Stimulated activated naive CD8-positive, alpha-beta T cell treated with anti-CD3 and anti-CD28 coated beads, Interleukin-15, amount 100 ng/mL, for 72 hours (primary cell): Measurements from ENCODE around the gene ANKDD1A.

ENCODE experiments used
- ATAC-seq: fragments of 150-1000 bp; cut with Tn5 transposase; 2 replicates; pipeline ENCODE4 v1.10.0; 2021; ENCODE audit warnings: mild to moderate bottlenecking, moderate library complexity
- DNase-seq, 2 donors: peaks; one replicate each; pipeline ENCODE4 v3.0.0; 2021 to 2022
- H3K27ac Mint-ChIP-seq, 2 donors: one replicate each; pipeline ENCODE4 v1.8.0; 2022; ENCODE audit warnings: mild to moderate bottlenecking in 2 of 2, mixed read lengths in 2 of 2, moderate library complexity in 2 of 2
- H3K27me3 Mint-ChIP-seq: one replicate; pipeline ENCODE4 v1.8.0; 2022; ENCODE audit warnings: mixed read lengths
- H3K4me1 Mint-ChIP-seq: one replicate; pipeline ENCODE4 v1.8.0; 2022; ENCODE audit warnings: mild to moderate bottlenecking, mixed read lengths
- H3K4me3 Mint-ChIP-seq, 2 donors: one replicate each; pipeline ENCODE4 v1.8.0; 2022; ENCODE audit warnings: mild to moderate bottlenecking in 2 of 2, mixed read lengths in 2 of 2, moderate library complexity in 1 of 2
- H3K9me3 Mint-ChIP-seq, 2 donors: one replicate each; pipeline ENCODE4 v1.8.0; 2022; ENCODE audit warnings: mixed read lengths in 2 of 2

ANKDD1A gene

GRCh38 chr15:64959128-64959527 lies 47.4 kb downstream of the ANKDD1A start:
- DNase-seq: no peak
- H3K27ac Mint-ChIP-seq: peak overlapping the region; percentile 12 to 23
- H3K9me3 Mint-ChIP-seq: peaks cover 0 to 5% of the 10 kb centered on the region in 2 donors
- peaks cover 10% of the 10 kb centered on the region for H3K4me1 Mint-ChIP-seq
- no peak overlapping the region for H3K4me3 Mint-ChIP-seq
- ATAC-seq: no peak
- H3K27me3 Mint-ChIP-seq: no peaks in the 10 kb centered on the region

- Mint-ChIP-seq H3K27ac (peak overlapping the region in 1 of 2 donors; percentile 78), H3K4me1 (no peaks in the 10 kb centered on the region), H3K9me3 (no peaks in the 10 kb centered on the region), H3K27me3 (no peaks in the 10 kb centered on the region), H3K4me3 (no peak overlapping the region)
- ATAC-seq (no peak), DNase-seq (no peak)
These were observed 48.5 kb downstream of the ANKDD1A start for GRCh38 chr15:64960153-64960552.

DNA sequence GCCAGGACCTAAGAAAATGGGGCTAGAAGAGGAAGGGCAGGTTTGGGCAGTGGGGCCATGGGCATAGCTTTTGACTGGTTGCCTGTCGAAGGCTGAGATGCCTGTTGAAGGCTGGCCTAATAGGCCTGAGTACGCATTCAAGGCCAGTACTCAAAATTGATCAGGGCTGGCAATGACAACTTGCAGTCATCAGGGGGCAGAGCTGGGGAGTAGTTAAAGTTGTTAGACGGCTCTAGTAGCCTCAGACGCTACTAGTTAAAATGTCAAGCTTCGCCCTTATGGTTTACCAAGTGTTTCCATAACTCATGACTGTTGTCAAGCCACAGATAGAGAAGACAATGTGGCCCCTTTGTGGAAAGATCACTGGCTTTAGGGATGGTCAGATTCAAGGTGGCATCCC lies 49.3 kb downstream of the ANKDD1A start:
- no peak overlapping the region for H3K27ac Mint-ChIP-seq
- no peak overlapping the region for H3K4me3 Mint-ChIP-seq

DNA sequence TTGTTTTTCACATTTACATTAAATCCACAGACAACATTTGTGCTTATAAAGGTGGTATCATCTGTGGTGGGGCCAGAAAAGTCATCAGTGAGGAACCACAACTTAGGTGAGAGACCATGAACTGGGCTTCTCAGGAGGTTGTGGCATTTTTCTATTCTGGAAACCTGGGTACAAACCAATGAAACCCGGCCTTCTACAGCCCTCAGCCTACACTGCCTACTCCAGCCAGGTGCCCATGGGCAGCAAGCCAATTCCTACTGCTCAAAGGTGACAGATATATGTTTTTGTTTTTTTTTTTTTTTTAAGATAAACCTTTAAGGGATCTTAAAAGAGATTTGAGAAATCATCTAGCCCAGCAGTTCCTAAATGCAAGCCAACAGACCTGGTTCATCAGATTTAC lies 57.7 kb downstream of the ANKDD1A start:
- H3K27ac Mint-ChIP-seq: no peak overlapping the region
- no peaks in the 10 kb centered on the region for H3K9me3 Mint-ChIP-seq

More for the DNA sequence above, 49.3 kb downstream of the ANKDD1A start:
- Mint-ChIP-seq H3K27me3 (no peaks in the 10 kb centered on the region), H3K4me1 (no peaks in the 10 kb centered on the region), H3K9me3 (no peaks in the 10 kb centered on the region)
- ATAC-seq (no peak), DNase-seq (no peak)

DNA sequence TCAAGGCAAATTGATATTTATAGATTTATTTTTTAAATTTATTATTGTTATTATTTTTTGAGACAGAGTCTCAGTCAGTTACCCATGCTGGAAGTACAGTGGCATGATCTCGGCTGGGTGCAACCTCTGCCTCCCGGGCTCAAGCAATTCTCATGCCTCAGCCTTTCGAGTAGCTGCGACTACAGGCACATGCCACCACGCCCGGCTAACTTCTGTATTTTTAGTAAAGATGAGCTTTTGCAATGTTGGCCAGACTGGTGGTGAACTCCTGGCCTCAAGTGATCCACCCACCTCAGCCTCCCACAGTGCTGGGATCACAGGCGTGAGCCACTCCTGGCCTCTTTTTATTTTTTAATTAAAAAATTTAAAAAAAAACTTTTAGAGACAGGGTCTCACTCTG lies 59.0 kb downstream of the ANKDD1A start:
- H3K27me3 Mint-ChIP-seq: no peaks in the 10 kb centered on the region
- H3K4me1 Mint-ChIP-seq: peaks cover 3% of the 10 kb centered on the region
- DNase-seq: no peak
- no peaks in the 10 kb centered on the region for H3K9me3 Mint-ChIP-seq
- no peak overlapping the region for H3K4me3 Mint-ChIP-seq
- ATAC-seq: no peak
- H3K27ac Mint-ChIP-seq: no peak overlapping the region

More for the DNA sequence above, 57.7 kb downstream of the ANKDD1A start:
- no peaks in the 10 kb centered on the region for H3K4me1 Mint-ChIP-seq
- H3K4me3 Mint-ChIP-seq: no peak overlapping the region
- no peak for DNase-seq
- no peak for ATAC-seq
- H3K27me3 Mint-ChIP-seq: no peaks in the 10 kb centered on the region

DNA sequence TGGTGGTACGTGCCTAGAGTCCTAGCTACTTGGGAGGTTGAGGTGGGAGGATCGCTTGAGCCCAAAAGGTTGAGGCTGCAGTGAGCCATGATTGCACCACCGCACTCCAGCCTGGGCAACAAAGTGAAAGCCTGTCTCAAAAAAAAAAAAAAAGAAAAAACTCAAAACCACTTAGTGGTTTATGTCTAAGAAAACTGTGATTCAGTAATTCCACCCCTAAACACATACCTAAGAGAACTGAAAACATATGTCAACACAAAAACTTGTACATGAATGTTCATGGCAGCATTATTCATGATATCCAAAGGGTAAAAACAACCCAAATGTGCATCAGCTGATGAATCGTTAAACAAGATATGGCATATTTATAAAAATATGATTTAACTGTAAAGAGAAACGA lies 63.7 kb downstream of the ANKDD1A start:
- DNase-seq (no peak), ATAC-seq (no peak)
- Mint-ChIP-seq H3K27me3 (no peaks in the 10 kb centered on the region), H3K9me3 (no peaks in the 10 kb centered on the region), H3K4me1 (peaks cover 10% of the 10 kb centered on the region), H3K4me3 (no peak overlapping the region), H3K27ac (no peak overlapping the region)

DNA sequence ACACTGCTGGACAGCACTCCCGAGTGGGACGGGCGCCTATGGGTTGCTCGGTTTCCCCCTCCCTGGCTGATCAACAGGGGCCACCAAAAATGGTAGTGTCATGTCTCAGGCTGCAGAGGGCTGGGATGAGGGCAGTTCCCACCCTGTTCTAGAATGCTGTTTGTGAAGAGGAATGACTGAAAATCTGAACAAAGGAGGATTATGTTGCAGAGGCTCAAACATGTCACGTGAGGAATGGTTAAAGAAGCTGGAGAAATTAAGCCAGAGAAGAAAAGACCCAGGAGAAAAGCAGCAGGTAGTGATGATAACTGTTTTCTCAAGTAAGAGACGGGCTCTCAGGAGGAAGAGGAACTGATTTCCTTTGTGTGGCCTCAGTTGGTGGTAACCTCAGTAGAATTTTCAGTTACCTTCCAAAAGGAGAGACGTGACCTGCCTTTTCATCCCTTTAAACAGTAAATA lies 67.6 kb downstream of the ANKDD1A start:
- H3K27ac Mint-ChIP-seq: no peak overlapping the region
- ATAC-seq (no peak), DNase-seq (no peak)
- no peak overlapping the region for H3K4me3 Mint-ChIP-seq
- peaks cover 16% of the 10 kb centered on the region for H3K4me1 Mint-ChIP-seq
- H3K27me3 Mint-ChIP-seq: no peaks in the 10 kb centered on the region
- H3K9me3 Mint-ChIP-seq: no peaks in the 10 kb centered on the region

- peak overlapping the region in 1 of 2 donors; percentile 19 for H3K27ac Mint-ChIP-seq
- H3K4me3 Mint-ChIP-seq: no peak overlapping the region
- DNase-seq (no peak), ATAC-seq (no peak)
- peaks cover 31% of the 10 kb centered on the region for H3K4me1 Mint-ChIP-seq
- H3K27me3 Mint-ChIP-seq: no peaks in the 10 kb centered on the region
- no peaks in the 10 kb centered on the region for H3K9me3 Mint-ChIP-seq
These were observed 70.2 kb downstream of the ANKDD1A start for GRCh38 chr15:64981812-64982431.

GRCh38 chr15:64982472-64982871 lies 70.8 kb downstream of the ANKDD1A start:
- no peak overlapping the region for H3K4me3 Mint-ChIP-seq
- no peaks in the 10 kb centered on the region for H3K9me3 Mint-ChIP-seq
- H3K27ac Mint-ChIP-seq: peak overlapping the region; percentile 19 to 20
- no peaks in the 10 kb centered on the region for H3K27me3 Mint-ChIP-seq
- peaks cover 36% of the 10 kb centered on the region for H3K4me1 Mint-ChIP-seq
- DNase-seq (no peak), ATAC-seq (no peak)

GRCh38 chr15:64985366-64986033 lies 73.8 kb downstream of the ANKDD1A start:
- ATAC-seq: no peak
- H3K4me3 Mint-ChIP-seq: no peak overlapping the region
- H3K27me3 Mint-ChIP-seq: no peaks in the 10 kb centered on the region
- DNase-seq: no peak
- no peaks in the 10 kb centered on the region for H3K9me3 Mint-ChIP-seq
- H3K4me1 Mint-ChIP-seq: peaks cover 59% of the 10 kb centered on the region
- H3K27ac Mint-ChIP-seq: peak overlapping the region in 1 of 2 donors; percentile 44

- Mint-ChIP-seq H3K27me3 (no peaks in the 10 kb centered on the region), H3K9me3 (no peaks in the 10 kb centered on the region), H3K4me1 (peaks cover 63% of the 10 kb centered on the region), H3K27ac (no peak overlapping the region), H3K4me3 (peak overlapping the region in 1 of 2 donors; percentile 10)
- no peak for ATAC-seq
- no peak for DNase-seq
These were observed 75.4 kb downstream of the ANKDD1A start for GRCh38 chr15:64987136-64987535.

- Mint-ChIP-seq H3K4me1 (peaks cover 62% of the 10 kb centered on the region), H3K4me3 (peak within 1 kb of the TSS; percentile 97), H3K9me3 (no peaks in the 10 kb centered on the region), H3K27me3 (no peaks in the 10 kb centered on the region), H3K27ac (peak within 1 kb of the TSS; percentile 97 to 99)
- peak; percentile 91 to 92 for DNase-seq
- ATAC-seq: peak; percentile 99
These were observed 77.9 kb downstream of the ANKDD1A start, which contains the start of gene SPG21 for GRCh38 chr15:64989416-64990167. SPG21 (minus strand) TSS chr15:64989914; CDS start chr15:64983569, 6,345 bp downstream.

DNA sequence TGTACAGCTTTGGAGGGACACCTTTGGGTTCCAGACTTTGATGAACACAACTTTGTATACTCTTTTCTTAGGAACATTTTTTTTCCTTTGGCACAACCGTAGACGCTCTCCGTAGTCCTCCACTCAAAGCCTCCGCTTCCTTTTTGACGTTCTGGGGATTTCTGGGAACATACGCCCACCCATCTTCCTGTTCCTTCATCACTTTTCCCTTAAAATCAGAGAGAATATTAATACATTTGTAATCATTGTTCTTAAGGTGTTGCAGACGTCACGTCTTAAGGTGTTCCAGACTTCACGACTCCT lies 78.4 kb downstream of the ANKDD1A start:
- Mint-ChIP-seq H3K27me3 (no peaks in the 10 kb centered on the region), H3K27ac (peak overlapping the region; percentile 97 to 99), H3K9me3 (no peaks in the 10 kb centered on the region), H3K4me3 (peak overlapping the region; percentile 97), H3K4me1 (peaks cover 57% of the 10 kb centered on the region)
- DNase-seq: no peak
- ATAC-seq: no peak

DNA sequence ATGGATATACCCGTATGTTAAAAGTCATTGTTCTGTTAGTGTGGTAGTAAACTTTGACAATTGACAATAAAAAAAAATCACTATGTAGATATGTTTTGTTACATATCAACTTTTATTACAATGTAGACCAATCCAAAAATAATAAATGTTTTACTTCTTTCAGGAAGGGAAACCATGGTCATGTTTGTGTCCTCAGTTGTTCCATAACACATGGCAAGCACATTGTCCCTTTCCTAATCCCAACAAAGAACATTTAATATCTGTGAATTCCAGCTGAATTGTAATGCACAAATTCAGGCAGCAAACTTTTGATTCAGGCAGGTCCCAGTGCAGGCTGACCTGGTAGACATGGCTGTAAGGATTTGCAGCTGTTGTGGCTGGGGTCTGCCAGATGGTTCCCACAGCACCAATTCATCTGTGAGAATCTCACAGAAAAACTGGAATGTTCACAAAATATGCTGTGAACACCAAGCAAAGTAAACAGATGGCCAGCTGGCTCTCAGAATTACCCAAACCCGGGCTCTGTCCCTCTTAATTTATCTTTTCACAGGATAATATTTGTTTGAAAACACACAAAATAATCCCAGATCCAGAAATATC lies 79.9 kb downstream of the ANKDD1A start:
- no peak for DNase-seq
- peaks cover 48% of the 10 kb centered on the region for H3K4me1 Mint-ChIP-seq
- H3K27ac Mint-ChIP-seq: no peak overlapping the region
- ATAC-seq: no peak
- H3K27me3 Mint-ChIP-seq: no peaks in the 10 kb centered on the region
- H3K9me3 Mint-ChIP-seq: no peaks in the 10 kb centered on the region
- H3K4me3 Mint-ChIP-seq: no peak overlapping the region

DNA sequence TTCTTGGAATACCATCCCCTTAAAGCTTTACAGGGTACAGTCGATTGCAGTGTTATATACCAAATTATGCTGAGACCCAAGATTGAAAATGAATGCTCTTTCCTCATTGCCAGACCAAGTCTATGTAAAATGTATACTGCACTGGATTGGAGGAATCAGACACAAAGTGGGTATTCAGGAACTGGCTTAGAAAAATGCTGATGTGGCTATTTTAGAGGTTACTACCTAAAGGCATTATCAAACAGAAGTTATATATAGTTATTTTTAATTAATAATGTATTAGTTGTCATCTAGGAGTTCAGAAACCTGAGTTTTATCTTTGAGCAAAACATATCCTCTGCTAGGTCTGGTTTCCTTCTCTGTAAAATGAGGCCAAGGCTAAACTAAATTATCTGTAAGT lies 81.6 kb downstream of the ANKDD1A start:
- Mint-ChIP-seq H3K4me3 (peak overlapping the region; percentile 14 to 43), H3K9me3 (no peaks in the 10 kb centered on the region), H3K27me3 (no peaks in the 10 kb centered on the region), H3K27ac (peak overlapping the region; percentile 21 to 54), H3K4me1 (peaks cover 31% of the 10 kb centered on the region)
- ATAC-seq (no peak), DNase-seq (no peak)

DNA sequence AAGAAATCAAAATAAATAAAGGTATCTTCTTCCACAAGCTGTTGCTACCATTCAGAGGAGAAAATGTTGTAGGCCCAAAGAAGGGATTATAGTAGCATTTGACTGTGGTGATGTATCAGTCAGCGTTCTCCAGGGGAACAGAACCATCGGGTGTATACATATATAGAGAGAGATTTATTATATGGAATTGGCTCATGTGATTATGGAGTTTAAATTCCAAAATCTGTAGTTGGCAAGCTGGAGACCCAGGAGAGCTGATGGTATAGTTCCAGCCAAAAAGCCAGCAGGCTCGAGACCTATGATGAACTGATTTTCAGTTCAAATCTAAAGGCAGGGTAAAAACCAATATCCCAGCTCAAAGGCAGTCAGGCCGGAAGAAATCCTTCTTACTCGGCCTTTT lies 85.4 kb downstream of the ANKDD1A start:
- Mint-ChIP-seq H3K9me3 (no peaks in the 10 kb centered on the region), H3K27ac (no peak overlapping the region), H3K27me3 (no peaks in the 10 kb centered on the region), H3K4me1 (peaks cover 7% of the 10 kb centered on the region), H3K4me3 (no peak overlapping the region)
- ATAC-seq: no peak
- DNase-seq: no peak
